HG03457 (cell line): ENCODE measurements around the gene RSPH1.

Experiments
- ATAC-seq: cut with Tn5 transposase; IDR thresholded peaks from one replicate; pipeline ENCODE4 v1.9.1; 2021; ENCODE audit warnings: moderate number of reproducible peaks; ENCODE audit not compliant: unreplicated experiment

The RSPH1 gene

GRCh38 chr21:42532466-42533181, 36.6 kb upstream of the RSPH1 start:
- ATAC-seq, result no peak

- no peak for ATAC-seq
Measured at GRCh38 chr21:42531771-42532170, 35.7 kb upstream of the RSPH1 start.

DNA sequence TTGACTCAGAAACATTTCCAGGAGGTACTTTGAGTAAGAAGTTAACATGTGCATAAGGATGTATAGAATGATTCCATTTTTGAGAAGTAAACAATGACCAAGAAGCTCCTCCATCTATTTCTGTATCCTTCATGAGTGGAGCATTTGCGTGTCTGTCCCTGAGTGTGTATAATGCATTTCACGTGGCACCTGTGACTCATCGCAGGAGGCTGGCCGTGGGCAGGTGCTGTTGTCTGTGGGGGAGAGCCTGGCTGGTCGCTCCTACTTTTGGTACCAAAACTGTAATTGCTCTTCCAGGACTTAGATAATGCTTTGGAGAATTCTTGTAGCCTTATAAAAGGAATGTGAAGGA, 34.1 kb upstream of the RSPH1 start:
- ATAC-seq, result no peak

- no peak for ATAC-seq
Measured at GRCh38 chr21:42527489-42528158, 31.6 kb upstream of the RSPH1 start.

DNA sequence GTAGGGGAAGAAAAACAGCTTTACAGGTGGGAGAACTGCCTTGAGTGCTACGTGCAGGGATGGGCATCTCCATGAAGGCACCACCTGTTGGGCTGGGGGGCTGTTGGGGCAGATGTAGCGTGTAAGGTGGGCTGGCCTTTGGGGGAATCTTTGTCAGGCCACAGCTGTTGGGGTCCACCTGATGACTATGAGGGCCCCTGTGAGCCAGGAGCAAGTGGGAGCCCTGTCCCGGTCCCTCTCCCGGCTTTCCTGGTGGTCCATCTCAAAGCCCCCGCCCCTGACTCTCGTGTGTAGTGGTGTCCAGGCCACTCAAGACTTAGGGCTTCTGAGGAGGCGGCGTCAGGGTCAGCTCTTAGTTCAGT, 31.1 kb upstream of the RSPH1 start:
- no peak for ATAC-seq

- ATAC-seq, result no peak
Measured at GRCh38 chr21:42526379-42526727, 30.3 kb upstream of the RSPH1 start.

GRCh38 chr21:42525676-42526378, 29.8 kb upstream of the RSPH1 start:
- ATAC-seq, result no peak

DNA sequence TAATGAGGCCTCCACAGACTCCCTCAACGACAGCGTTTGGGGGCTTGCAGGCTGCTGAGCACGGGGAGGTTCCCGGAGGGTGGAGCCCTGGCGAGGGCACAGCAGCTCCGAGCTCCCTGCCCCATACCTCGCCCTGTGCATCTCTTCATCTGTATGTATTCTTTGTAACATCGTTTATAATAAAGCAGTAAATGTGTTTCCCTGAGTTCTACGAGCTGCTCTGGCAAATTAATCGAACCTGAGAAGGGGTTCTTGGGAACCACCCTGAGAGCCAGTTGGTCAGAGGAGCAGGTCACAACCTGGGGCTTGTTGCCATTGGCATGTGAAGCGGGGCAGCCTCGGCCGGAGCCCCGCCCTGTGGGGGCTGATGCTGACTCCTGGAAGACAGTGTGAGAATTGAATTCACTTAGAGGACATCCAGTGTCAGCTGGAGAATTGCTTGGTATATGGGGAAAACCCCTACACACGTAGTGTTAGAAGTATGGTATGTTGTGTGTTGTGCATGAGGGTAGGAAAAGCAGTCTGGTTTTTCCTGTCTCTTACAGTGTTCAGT, 29.1 kb upstream of the RSPH1 start:
- peak; percentile 13 for ATAC-seq

DNA sequence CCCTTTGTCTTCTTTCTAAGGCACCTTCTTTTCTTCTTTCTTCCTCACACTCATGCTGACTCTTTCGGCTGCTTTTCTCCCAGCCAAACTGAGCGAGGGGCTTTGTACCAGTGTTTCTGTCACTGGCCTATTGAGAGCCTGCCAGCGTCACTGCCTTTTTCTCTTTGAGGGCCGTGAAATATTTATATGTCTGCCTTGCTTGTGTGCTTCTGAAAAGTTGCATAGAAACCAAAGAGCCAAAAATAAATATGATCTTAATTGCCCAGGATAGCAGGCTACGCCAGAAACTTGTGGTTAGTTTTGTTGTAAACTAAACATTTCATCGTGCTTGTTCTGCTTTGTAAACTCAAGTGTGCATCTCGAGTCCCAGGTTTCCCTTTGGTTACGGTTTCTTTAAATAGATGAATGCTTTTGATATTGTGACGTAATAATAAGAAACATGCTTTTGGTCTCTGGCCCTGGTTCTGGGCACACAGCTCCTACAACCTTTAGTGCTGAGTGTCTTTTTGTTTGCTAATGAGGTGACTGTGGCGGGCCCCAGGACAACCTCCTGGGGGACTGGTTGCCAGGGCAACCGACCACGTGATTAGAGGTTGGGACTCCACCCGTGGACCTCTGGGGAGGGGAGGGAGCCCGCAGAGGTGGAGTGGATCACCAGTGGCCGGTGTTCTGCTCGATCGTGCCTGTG, 28.5 kb upstream of the RSPH1 start:
- peak; percentile 48 for ATAC-seq

DNA sequence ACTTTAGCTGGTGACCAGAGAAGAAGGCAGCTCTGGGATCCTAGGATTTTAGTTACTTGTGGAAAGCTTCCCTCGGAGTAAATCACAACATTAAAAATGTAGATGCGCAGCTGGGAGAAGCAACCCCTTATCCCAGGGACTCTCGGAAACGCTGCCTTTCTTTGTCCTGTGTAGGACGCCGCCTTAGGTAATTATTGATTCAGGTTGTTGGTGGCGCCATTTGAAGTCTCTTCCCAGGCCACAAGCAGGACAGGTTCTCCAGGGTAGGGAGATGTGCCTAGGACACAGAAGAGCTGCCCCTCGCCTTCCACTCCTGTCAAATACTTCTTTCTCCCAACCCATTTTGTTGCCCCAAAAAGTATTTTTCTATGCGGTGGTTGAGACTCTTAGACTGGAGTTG, 27.9 kb upstream of the RSPH1 start:
- ATAC-seq, result no peak

DNA sequence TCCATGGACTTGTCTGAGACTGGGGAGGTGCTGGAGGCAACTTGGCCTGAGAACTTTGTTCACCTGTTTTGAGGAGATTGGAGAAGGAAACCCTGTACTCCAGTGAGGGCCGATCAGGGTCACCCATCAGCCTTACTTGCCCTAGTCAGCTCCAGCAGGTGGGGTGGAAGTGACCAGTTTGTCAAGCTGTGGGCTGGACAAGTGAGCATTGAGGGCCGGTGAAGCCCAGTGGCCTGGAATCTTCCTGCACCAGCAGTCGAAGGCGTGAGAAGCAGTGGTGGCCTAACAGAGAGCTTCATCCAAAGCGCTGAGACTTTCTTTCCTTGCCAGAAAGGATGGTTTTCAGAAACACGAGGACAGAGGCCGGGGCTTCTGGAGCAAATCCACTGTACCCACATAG, 27.2 kb upstream of the RSPH1 start:
- ATAC-seq, result no peak

DNA sequence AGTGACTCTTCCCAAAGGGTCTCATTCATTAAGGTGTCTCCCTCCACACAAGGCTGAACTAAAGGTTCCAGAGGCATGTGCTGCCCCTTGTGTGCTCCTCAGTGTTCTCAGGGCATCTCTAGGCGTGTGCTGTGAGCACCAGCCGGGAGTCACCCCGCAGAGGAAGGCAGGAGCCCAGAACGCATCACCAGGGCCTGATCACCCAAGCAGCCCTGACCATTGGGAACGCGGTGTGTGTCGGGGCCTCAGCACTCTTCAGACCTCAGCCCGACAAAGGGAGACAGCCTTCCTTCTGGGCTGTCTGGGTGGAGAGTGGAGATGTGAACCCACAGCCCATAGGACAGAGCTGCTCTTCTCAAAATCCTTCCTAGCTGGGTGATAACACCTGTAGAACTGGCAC, 26.7 kb upstream of the RSPH1 start:
- ATAC-seq, result no peak

DNA sequence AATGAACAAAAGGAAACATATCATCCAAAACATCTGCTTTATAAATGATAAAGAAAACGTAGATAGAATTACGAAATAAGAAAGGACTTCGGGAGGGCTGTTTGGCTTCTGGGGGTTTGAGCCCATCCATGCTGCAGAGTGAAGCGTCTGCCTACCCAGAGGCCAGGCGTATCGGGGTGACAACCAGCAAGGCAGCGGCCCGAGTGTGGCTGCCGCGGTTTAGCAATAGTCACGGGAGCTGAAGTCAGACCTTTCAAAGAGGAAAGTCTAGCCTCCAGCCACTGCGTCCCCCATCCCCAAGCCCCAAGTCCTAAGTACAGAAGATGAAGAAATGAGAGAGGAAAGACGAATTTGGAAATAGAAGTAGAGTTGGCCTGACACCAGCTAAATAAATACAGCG, 26.2 kb upstream of the RSPH1 start:
- ATAC-seq, result no peak

DNA sequence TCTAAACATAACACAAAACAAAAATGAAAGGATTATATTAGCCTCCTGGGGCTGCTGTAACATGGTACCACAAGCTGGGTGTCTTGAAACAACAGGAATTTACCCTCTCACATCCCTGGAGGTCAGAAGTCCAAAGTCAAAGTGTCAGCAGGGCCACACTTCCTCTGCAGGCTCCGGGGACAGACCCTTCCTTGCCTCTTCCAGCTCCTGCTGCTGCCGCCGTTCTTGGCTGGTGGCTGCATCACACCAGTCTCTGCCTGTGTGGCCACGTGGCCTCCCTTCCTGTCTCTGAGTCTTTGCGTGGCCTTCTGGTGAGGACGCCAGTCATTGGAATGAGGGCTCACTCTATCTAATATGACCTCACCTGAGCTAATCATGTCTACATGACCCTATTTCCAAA, 25.8 kb upstream of the RSPH1 start:
- no peak for ATAC-seq

DNA sequence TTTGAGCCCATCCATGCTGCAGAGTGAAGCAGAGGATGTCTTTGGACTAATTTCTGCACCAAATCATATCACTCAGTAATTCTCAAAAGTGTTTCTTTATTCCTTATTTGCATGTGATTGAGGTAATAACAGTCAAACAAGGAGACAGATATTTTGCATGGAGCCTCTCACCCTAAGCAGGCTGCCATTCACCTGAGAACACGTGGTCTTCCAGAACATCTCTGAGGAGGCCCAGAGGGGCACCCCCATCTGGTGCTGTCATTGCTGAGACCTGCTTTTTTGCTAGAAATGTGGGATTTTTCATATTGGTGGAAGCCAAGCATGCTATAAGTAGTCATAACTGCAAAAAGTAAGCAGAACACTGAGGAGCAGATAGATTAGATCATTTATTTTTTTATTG, 25.4 kb upstream of the RSPH1 start:
- ATAC-seq, result no peak

DNA sequence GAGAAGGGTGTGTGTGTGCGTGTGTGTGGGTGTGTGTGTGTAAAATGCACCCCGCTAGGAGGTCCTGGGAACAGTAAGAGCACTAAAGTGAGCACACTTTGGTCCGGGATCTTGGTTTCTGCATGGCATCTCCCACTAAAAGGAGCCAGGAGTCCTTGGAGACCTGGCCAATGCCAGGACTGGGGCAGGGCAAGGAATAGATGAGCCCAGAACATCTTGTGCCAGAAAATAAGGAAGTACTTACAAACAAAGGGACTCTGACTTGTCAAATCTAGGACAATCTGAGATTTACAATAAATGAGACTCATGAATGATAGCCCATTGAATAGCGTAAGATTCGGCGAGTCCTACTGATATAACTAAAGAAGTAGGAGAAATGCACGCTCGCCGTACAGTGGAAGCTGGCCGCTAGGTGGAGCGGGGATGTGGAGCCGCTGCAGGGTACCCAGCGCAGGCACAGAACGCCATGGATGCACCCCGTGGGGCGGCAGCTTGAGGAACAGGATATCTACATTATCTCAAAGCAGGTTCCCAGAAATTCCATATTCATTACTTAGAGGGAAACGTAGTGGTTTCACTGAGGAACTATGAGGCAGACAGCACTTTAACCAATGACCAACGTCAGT, 24.7 kb upstream of the RSPH1 start:
- no peak for ATAC-seq

DNA sequence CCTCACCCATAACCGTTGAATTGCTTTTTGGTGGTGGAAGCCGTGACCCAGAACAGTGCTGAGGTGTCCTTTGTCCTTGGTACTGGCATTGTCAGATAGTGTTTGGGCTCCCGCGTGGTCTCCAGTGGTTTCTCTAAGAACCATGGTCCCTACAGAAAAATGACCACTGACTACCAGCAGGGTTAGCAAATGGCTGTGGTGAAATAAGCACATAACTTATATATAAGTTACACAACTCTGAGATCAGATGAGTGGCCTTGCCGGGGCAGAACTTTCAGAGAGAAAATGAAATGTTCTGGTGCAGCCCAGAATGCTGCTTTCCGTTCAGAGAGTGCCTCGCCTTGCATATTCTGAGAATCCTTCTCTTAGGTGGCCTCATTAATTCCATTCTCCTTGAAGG, 22.6 kb upstream of the RSPH1 start:
- no peak for ATAC-seq

DNA sequence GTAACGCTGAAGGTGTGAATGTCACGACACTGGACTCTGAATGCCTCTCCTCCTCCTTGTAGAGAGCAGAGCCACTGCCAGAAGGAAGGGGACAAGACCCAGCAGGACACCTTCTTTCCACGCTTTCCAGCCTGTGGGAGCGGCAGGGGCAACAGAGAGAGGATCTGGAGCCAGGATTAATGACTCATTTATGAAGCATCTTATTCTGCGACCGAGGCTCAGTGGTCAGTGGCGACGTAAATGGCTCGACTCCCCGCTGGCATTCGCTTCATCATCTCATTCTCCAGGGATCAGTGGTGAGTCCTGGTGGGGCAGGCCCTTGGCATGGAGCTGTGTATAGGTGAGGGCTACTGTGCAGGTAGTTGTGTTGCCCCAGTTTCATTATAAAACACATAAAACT, 22.2 kb upstream of the RSPH1 start:
- ATAC-seq, result no peak

- no peak for ATAC-seq
Measured at GRCh38 chr21:42515708-42516502, 19.9 kb upstream of the RSPH1 start.

DNA sequence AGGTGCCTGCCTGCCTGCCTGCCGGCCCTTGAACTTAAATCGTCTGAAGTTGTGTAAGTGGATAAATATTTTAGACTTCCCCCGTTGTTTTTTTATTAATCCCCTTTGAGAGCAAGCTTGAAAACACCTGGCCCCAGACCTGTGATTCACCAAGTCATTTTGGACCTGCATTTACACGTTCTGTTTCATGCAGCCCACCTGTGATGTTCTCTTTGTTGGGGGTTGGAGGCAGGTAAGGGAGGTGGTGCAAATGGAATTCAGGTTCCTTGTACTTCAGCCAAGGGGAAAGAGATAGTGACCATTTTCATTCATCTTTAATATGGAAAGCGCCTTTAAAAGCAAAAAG, 18.8 kb upstream of the RSPH1 start:
- ATAC-seq, result no peak
